Vein endothelial cell (primary cell): ENCODE results near the gene SMIM22. TPM values are rescaled to one million over a fixed set of nuclear protein-coding genes. Genes with fewer than 3 reads are reported as not detected.

Experiments
- small RNA-seq: library from RNA; depleted of rRNA; stranded (forward); fragments of <200 nt; gene quantifications from one replicate; pipeline ENCODE3, GENCODE V24; 2012
- total RNA-seq: library from RNA; depleted of rRNA; stranded (reverse); fragments of >200 nt; gene quantifications from 2 replicates; pipeline ENCODE4 v1.2.3, GENCODE V29; 2012

SMIM22 gene
- total RNA-seq, result not detected in 2 replicates

DNA sequence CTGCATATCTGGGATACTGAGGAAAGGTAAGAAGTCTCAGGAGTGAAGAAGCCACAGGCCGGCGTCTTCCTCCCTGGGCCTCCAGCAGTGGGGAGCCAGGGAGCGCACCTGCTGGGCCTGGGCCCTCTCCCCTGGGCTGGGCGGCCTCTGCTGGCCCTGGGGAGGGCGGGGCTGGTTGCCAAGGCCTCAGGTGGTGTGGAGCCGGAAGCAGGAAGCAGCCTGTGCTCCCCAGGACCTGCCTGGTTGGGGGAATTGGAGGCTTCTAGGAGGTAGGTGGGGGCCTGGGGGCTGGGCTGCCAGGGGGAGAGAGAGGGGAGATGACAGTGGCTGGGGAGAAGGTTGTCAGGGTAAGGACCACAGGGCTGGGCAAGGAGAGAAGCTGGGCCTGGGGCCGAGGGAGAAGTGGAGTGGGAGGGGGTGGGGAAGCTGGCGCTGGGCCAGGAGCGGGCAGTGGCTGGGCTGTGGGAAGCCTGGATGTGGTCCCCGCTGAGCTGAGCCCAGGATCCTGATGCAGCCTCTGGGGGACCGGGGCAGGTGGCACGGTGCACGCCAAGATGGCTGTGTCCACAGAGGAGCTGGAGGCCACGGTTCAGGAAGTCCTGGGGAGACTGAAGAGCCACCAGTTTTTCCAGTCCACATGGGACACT, at the start of gene SMIM22:
Gene SMIM22, plus strand, starts transcription at position 189 of the 647 bp plus-strand sequence. Its CDS starts 366 bp downstream, at position 555.

GRCh38 chr16:4766875-4767628, 28.1 kb upstream of the SMIM22 start, which contains the start of gene ZNF500:
TSS of gene ZNF500 (minus strand) at chr16:4767162. CDS start at chr16:4765978, 1,184 bp downstream.

DNA sequence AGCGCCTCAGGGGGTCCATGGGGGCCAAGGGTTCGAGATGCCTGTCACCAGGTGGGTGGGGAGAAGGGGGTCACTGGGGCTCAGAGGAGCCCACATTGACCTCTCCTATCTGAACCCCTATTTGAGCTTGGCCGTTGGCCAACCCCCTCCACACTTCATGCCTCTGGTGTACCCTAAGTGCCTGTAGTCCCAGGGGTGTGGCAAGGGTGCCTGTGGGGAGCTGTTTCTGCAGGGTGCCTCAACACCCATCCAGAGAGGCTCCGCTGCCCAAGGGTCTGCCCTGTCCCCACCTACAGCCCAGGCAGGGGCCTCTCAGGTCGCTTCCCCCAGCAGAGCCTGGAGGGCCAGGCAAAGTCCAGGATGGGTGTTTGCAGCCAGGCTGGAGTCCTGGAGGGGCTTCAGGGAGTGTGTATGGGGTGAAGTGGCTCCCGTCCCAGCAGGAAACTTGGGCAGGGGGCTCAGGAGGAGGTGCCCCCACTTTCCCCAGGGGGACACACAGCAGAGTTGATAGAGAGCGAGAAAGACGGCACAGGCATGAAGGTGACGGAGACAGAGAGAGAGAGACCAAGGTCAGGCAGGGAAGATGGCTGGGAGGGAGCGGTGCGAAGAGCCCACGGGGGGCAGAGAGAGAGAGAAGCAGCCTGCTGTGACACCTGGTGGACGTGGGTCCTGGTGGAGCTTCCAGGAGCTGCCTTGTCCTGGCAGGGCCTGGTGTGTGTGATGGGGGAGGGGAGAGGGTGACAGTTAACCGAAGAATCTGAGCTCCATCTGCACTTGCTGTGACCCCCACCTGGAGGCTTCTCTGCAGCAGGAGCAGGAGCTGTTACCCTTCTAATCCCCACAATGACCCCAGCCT, 7.3 kb upstream of the SMIM22 start, which contains the start of gene SEPTIN12:
Gene SEPTIN12, minus strand, starts transcription at position 719 of the 856 bp plus-strand sequence. Its CDS starts 700 bp downstream, at position 19.

DNA sequence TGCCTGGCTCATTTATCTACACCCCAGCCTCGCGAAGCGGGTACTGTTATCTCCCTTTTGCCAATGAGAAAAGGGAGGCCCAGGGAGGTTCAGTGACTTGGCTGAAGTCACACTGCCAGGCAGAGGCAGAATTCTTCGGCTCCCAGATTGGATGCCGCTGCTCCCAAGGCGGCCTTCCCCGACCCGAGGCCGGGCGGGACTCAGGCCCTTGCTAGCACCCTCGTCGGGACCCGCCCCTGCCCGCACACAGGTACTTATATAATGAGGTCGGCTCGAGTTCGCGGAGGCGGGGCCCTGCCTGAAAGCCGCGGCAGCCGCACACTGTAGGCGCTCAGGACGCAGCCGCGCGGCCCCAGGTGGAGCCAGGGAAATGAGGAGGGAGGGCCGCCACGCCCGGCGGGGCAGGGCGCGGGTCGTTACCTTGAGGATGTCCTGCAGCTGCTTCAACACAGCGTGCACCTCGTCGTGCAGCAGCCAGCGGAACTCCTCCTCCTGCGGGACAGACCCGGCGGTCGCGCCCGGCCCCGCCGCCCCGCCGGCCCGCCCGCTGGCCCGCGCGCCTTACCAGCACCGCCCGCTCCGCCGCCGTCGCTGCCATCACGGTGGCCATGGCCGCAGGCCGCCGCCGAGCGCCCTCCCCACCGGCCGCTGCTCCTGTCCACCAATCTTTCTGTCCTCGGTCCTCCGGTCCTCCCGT, 6.9 kb downstream of the SMIM22 start, which contains the start of gene ROGDI:
Gene ROGDI, minus strand, starts transcription at position 672 of the 697 bp plus-strand sequence. Its CDS starts 62 bp downstream, at position 610.

Small RNAs within 50 kb of the gene (small RNA-seq; reads per million reads assigned to genes)
- not detected for gene RF00017

Other genes with a start within 250 kb of the SMIM22 start
- not detected in 2 replicates for gene C16orf96, start 239.0 kb upstream of the SMIM22 start, total RNA-seq
- 8.6 and 12.7 TPM in 2 replicates for gene UBALD1, start 180.5 kb upstream of the SMIM22 start, total RNA-seq
- 50.6 and 53.2 TPM in 2 replicates for gene MGRN1, start 170.5 kb upstream of the SMIM22 start, total RNA-seq
- 23.8 and 27.4 TPM in 2 replicates for gene NUDT16L1, start 101.8 kb upstream of the SMIM22 start, total RNA-seq
- gene ANKS3, start 61.1 kb upstream of the SMIM22 start, total RNA-seq, result 16.3 and 19.7 TPM in 2 replicates
- 0.48 and 1.3 TPM in 2 replicates for gene DNAAF8, start 60.8 kb upstream of the SMIM22 start, total RNA-seq
- 11.4 and 14.1 TPM in 2 replicates for gene ZNF500, start 28.2 kb upstream of the SMIM22 start, total RNA-seq
- gene SEPTIN12, start 7.0 kb upstream of the SMIM22 start, total RNA-seq, result not detected in 2 replicates
- gene ROGDI, start 7.3 kb downstream of the SMIM22 start, total RNA-seq, result 13.1 and 14.7 TPM in 2 replicates
- gene GLYR1, start 51.9 kb downstream of the SMIM22 start, total RNA-seq, result 67.2 and 69.6 TPM in 2 replicates
- gene UBN1, start 52.1 kb downstream of the SMIM22 start, total RNA-seq, result 48.2 and 59.1 TPM in 2 replicates
- 1.3 and 2.6 TPM in 2 replicates for gene PPL, start 141.8 kb downstream of the SMIM22 start, total RNA-seq
- gene SEC14L5, start 163.0 kb downstream of the SMIM22 start, total RNA-seq, result under 0.01 TPM in 1 of 2 replicates, not detected in the other
- gene NAGPA, start 238.6 kb downstream of the SMIM22 start, total RNA-seq, result 20.5 and 32.3 TPM in 2 replicates